DMS153 treated with DMSO at 0.1 percent for 48 hours (cell line): ENCODE measurements around the gene METTL13.
"Not testable (repeated sequence)": the region's sequence is repeated elsewhere in the genome, so short reads cannot be mapped to it uniquely, and the experiment has no call there.

Experiments used
- DNase-seq: peaks from one replicate; lab custom pipeline; 2025; ENCODE audit not compliant: unreplicated experiment; lab: John Stamatoyannopoulos, UW

Gene METTL13

GRCh38 chr1:171769171-171769570 is 12.3 kb upstream of the METTL13 start:
- no peak for DNase-seq

- no peak for DNase-seq
Observed at GRCh38 chr1:171769754-171770153, 11.7 kb upstream of the METTL13 start.

DNA sequence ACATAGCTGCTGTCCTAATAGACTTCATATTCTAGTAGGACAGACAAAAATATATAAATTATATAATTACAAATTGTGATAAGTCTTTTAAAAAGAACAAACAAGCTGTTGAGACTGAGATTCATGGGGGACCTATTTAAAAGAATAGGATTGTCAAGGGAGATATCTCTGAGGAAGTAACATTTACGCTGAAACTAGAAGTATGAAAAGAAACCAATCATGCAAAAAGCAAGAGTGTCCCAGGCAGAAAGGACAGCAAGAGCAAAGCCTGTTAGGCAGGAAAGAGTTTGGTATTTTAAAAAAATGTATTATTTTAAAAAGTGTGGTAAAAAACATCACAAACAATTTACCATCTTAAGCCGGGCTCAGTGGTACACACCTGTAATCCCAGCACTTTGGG is 9.1 kb upstream of the METTL13 start:
- DNase-seq = no peak

GRCh38 chr1:171780583-171781175 is 781 bp upstream of the METTL13 start:
- DNase-seq = no peak

DNA sequence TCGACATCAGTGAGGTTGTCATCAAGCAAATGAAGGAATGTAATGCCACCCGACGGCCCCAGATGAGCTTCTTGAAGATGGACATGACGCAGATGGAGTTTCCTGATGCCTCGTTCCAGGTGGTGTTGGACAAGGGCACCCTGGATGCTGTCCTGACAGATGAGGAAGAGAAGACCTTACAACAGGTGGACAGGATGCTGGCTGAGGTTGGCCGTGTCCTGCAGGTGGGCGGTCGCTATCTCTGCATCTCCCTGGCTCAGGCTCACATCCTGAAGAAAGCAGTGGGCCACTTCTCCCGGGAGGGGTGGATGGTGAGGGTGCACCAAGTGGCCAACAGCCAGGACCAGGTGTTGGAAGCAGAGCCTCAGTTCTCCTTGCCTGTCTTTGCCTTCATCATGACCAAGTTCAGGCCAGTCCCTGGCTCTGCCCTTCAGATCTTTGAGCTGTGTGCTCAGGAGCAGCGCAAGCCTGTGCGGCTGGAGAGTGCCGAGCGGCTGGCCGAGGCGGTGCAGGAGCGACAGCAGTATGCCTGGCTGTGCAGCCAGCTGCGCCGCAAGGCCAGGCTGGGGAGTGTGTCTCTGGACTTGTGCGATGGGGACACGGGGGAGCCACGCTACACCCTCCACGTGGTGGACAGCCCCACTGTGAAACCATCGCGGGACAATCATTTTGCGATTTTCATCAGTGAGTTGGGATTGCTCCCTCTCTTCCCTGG is 2.5 kb downstream of the METTL13 start:
- DNase-seq = no peak

GRCh38 chr1:171784784-171785183 is 3.3 kb downstream of the METTL13 start:
- no peak for DNase-seq

DNA sequence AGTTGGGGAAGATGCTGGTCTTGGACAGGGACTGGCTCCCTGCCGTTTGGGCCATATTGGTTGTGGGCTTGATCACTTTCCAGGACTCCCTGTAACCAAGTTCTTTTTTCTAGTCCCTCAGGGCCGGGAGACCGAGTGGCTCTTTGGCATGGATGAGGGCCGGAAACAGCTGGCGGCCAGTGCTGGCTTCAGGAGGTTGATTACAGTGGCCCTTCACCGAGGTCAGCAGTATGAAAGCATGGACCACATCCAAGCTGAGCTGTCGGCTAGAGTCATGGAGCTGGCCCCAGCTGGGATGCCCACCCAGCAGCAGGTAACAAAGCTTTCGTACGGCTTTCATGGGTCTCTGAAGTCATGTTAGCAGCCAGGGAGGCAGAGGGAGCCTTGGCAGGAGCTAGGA is 4.3 kb downstream of the METTL13 start:
- DNase-seq = no peak

DNA sequence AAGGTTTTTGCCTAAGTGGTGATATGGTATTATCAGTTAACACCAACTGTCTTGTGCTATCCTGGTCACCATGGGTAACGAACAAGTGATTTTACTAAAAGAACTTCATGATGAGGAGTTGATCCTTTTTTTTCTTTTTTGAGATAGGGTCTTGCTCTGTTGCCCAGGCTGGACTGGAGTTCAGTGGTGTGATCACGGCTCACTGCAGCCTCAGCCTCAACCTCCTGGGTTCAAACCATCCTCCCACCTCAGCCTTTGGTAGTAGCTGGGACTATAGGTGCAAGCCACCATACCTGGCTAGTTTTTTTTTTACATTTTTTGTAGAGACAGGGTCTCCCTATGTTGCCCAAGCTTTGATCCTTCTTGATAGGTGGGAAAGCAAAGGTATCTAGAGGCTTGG is 5.1 kb downstream of the METTL13 start:
- DNase-seq = no peak

- no peak for DNase-seq
Observed at GRCh38 chr1:171787686-171788480, 6.4 kb downstream of the METTL13 start.

DNA sequence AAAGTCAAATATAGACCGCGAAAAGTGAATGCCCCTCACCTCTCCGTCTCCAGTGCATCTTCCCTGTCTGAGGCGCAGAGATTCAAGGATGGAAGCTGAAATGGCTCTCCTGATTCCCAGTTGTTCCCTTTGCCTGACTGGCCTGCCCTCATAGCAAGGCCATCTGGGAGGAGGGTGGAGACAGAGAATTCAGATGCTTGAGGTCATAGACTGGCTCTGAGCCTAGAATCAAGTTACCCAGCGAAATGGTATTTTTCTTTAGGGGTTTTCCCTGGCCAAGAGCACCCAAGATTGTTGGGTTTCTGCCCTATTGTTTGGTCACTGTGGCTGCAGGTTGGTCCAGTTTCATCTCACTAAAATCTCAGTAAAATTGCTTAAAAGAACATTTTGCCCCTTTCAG is 7.2 kb downstream of the METTL13 start:
- DNase-seq = no peak

- DNase-seq = no peak
Observed at GRCh38 chr1:171790318-171790717, 8.9 kb downstream of the METTL13 start.

DNA sequence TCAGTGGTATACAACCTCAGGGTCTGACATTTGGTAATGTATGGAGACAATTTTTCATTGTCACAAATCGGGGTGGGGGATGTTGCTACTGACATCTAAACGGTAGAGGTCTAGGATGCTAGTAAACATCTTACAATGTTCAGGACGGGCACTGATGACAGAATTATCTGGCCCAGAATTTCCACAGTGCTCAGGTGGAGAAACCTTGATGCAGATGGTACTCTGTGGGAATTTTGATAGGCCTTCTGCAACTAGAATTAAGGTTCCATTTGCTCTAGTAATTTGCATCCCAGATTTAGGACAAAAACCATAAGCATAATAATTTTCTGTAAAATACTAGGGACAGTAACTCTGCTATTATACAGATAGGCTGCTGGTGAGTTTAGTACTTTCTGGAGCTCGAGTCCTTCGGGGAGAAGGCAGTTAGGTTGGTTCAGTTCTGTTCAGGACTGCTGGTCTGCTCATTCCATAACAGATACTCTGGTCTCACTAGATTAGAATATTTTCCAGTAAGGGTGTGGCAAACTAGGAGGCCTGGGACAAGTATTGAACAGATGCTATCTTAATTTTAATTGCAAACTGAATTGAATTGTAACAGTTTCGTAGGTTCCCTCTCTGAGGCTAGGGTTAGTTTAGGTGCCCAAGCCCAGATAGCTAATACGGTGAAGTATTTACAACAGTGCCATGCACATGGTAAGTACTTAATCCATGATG is 11.4 kb downstream of the METTL13 start:
- DNase-seq = no peak

DNA sequence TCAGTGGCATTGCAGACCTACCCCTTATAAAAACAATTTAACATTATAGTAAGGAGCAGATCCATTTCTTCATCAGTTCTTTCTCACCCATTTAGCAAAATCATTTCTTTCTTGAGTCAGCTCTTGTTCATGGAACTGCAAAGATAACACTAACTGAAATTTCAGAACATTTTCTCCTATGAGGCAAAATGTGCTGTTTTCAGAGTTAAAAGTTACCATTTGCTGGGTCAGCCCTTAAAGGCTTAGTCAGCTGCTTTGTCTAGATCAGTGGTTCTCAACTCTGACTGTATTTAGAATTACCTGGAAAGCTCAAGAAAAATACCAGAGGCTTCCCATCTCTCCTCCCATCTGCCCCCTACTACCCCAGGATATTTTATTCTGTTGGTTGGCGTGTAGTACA is 12.2 kb downstream of the METTL13 start:
- no peak for DNase-seq

GRCh38 chr1:171794085-171794484 is 12.6 kb downstream of the METTL13 start:
- no peak for DNase-seq

GRCh38 chr1:171796592-171796991 is 15.1 kb downstream of the METTL13 start:
- DNase-seq = no peak

GRCh38 chr1:171798311-171798710 is 16.9 kb downstream of the METTL13 start:
- no peak for DNase-seq

GRCh38 chr1:171798765-171799164 is 17.3 kb downstream of the METTL13 start:
- DNase-seq = no peak

DNA sequence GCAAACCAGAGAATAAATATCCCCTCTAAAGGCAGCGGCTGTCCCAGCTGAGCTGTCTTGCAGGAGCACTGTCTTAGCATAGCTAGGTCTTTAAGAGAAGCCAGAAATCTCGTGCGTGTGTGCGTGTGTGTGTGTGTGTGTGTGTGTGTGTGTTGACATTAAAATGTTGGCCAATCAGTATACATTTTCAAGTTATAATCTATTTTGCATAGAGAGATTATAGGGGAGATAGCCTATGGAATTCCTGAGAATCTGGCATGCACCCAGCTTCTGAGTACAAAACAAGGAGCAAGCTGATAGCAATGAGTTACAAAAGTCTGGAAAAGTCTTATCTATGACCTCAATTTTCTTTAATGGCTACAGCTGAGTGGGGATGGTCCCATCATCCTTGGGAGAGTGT is 17.7 kb downstream of the METTL13 start:
- no peak for DNase-seq

DNA sequence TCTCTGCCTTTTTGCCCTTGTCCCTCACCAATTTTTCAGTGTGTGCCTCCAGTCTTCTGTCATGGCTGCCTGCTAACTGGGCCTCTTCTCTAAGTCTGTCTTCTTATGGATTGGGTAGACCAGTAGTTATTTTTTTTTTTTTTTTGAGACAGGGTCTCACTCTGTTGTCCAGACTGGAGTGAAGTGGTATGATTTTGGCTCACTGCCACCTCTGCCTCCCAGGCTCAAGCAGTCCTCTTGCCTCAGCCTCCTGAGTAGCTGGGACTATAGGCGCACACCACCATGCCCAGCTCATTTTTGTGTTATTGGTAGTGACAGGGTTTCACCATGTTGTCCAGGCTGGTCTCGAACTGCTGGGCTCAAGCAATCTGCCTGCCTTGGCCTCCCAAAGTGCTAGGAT is 18.2 kb downstream of the METTL13 start:
- not testable (repeated sequence) for DNase-seq

GRCh38 chr1:171800342-171800741 is 18.9 kb downstream of the METTL13 start:
- DNase-seq = no peak

GRCh38 chr1:171800851-171801250 is 19.4 kb downstream of the METTL13 start:
- DNase-seq = no peak

DNA sequence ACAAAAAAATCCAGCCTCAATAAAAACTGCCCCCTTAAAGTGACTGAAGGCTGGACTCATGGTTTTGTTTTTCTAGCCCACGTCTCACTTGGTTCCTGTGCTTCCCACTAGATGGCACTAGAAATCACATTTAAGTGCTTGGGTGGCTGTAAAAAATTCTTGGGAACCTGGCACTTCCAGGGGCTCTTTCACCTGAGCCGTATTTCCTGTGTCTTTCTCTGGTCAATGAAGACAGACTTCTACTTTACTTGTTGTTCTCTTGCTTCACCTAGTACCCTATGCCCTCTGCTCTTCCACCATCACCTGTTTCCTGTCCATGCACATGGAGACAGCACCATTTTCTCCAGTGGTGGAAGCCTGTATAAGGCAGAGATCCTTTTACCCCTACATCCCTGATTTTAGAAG is 20.0 kb downstream of the METTL13 start:
- DNase-seq = peak; percentile 53
